ENCODE measurements around the gene ABHD16A.

- TF ChIP-seq CTCF (IDR thresholded peaks at IDR 0.05; ENCODE audit: poor library complexity, severe bottlenecking) (no peak), POLR2AphosphoS5 (IDR thresholded peaks at IDR 0.05) (no peak), EZH2 (IDR thresholded peaks at IDR 0.05; ENCODE audit: borderline replicate concordance, insufficient read depth, low read length, poor library complexity, severe bottlenecking) (no peak)
Measured at GRCh38 chr6:31643818-31644454, 59.2 kb downstream of the ABHD16A start.

All from neural cell (in vitro differentiated cells).